ENCODE data around the gene CRADD.
A peak's percentile ranks its signal among the peaks of the same experiment; 100 is the strongest.

The CRADD gene

DNA sequence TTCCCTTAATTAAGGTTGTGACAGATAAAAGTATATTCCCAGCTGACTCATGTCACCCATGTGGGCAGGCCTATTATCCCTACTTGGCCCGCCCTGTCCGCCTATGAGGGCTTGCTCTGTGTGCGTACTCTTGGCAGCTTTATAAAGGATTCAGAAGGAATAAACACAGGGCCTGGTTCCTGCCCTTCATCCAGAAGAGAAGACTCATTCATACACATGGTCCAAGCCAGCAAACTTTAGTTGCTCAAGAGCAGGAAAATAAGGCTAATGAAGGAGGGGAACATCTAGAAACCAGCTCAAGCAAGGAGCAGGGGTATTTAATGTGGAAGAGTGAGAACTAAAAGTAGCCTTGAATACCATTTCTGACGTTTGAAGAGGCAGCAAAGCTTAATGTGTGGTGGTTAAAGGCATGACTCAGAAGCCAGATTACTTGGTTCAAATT lies 141.9 kb downstream of the CRADD start:
- no peak for DNase-seq

DNA sequence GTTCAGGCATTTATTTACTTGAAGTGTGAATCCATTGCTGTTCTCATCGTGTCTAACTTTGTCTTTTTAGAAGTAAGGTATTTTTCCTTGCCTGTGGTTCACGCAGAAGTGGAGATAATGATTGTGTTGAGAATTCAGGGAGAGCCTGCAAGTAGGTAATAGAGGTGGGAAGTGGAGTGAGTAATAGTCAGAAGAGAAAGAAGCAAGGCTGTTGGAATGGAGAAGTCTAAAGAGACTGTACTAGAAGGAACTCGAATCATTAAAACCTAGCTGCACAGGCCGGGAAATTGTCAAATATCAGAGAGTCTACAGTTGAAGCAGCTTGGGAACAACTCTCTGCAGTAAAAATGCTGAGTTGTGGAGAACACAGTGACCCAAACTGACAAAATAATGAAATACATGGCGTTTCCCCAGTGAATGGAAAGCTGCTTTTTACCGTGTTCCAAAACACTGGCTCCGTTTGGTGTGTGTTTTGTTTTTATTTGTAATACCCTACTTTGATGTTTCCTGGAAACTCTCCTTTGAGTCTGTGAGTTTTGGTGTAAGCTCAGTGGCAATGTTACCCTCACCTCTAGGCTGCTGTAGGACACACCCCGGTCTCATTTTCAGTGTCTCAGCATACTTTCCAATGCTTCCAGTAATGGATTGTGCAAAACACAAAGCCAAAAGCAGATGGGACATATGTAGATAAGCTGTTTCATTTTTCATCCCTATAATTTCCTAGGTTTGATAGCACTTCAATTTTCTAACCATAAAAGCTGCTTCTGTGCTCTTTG lies 146.6 kb downstream of the CRADD start:
- no peak for DNase-seq

DNA sequence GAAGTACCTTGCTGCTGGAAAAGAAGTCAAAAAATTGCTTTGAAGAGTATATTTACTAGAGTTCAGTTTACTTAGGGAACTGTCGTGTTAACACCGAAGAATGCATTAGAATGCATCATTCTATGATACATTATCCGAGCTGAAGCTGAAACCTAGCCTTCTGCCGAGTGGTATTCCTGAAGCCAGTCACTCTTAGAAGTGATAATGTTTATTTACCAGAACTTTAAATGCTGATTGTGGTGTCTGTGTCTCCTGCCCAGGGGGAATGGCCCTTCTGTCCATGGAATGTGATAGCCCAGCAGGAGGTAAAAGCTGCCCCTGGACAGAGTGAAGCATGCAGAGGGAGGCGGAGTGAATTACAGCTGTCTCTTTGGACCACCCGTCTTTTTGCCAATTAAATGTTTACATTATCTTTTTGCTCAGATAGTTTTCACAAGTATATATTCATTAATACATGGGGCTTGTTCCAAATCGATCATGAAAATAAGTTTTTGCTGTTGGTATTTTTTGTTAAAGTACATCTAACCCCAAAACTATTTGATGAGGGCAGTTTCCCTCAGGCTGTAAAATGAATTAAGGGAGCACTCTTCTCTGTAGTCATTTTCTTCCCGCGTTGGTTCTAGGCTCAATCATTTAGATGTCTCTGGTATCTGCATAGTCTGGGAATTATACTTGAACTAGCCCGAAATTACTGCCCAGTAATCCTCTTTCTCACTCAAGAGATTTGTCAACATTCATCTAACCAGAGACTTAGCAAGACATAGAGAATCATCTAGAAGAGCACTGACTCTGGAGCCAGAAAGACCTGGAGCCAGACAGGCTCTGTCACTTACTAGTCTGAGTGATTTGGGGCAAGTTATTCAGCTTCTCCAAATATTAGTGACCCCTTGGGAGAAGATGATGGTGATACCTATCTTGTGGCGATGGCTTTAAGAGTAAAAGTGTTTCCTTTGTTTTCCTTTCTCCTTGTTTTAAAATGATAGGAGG lies 147.6 kb downstream of the CRADD start:
- DNase-seq, result no peak

DNA sequence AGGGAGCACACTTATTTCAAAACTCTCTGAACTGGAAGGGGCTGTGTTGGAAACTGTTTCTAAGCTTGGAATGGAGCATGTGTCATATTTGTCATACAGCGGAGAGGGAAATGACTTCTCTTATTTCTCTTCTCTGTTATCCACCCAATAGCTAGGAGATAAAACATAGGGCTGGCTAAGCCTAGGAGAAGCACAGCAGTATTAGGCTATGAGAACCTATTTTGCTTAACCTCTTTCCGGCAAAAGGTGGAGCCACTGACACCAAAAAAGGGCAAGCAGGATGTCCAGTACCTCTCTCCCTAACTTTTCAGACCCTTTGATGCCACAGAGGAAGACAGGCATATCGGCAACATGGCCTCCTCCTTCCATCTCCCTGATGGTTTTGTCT lies 148.3 kb downstream of the CRADD start:
- DNase-seq, result no peak

DNA sequence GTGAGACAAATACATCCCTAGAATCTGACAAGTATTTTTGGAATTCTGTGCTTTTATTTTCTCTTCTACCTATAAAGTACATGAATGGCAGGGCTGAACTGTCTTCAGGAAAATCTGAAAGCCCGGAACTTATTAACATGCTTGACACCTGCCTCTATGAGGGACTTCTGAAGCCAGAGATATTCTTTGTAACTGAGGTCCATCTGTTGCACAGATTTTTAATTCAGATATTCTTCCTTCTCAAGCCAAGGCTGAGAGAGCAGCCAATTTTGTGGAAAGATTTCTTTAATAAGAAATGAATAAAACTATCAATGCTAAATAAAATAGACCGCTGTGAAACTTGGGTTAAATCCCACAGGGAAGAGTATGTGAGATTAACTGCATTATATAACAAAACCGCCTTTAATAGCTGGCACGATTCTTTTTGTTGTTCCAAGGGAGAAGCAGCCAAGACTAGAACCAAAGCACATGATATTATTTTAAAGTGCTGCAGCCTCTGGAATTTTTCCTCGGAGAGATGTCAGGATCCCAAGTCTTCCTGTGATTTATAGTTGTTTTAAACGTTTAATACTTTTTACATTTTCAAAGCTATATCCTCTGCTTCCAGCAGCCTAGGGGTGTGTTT lies 148.9 kb downstream of the CRADD start:
- DNase-seq, result no peak

DNA sequence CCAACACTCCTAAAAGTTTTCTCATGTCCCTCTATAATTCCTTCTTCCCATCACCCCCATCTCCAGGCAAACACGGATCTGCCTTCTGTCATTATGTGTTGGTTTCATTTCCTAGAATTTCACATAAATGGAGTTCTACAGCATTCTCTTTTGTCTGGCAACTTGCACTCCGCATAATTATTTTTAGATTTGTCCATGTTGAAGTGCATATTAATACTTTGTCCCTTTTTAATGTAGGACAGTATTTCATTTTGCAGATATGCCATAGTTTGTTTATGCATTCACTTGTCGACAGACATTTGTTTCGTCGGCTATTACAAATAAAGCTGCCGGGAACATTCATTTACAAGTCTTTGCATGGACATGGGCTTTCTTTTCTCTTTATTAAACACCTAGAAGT lies 150.0 kb downstream of the CRADD start:
- DNase-seq, result no peak

DNA sequence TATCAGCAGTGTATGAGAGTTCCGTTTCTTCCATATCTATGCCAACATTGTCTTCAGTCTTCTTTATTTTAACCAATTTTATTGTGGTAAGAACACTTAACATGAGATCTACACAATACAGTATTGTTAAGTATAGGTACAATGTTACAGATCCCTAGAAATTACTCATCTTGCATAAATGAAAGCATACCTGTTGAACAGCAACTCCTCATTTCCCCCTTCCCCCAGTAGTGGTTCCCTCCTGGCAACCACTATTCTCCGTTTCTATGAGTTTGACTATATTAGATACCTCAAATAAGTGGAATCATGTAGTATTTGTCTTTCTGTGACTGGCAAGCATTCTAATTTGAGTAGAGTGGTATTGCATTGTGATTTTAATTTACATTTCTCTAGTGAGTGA lies 150.5 kb downstream of the CRADD start:
- no peak for DNase-seq

DNA sequence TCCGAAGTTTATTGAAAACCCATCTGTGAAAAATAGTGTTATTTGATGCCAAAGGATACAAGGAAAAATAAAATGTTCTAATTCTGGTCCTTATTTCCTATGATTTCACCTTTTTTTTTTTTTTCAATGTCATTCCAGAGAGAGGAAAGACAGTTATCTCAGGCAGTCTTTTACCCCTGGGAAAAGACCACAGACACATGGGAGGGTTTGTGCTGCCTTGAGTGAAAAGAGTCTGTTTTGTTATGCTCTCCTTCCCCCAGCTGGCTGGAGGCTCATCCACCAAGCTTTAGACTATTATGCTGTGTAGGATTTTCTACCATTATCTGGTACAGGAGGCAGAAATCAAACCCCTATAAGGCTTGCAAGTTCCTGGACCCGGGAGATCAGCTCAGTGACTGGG lies 151.8 kb downstream of the CRADD start:
- DNase-seq, result no peak

DNA sequence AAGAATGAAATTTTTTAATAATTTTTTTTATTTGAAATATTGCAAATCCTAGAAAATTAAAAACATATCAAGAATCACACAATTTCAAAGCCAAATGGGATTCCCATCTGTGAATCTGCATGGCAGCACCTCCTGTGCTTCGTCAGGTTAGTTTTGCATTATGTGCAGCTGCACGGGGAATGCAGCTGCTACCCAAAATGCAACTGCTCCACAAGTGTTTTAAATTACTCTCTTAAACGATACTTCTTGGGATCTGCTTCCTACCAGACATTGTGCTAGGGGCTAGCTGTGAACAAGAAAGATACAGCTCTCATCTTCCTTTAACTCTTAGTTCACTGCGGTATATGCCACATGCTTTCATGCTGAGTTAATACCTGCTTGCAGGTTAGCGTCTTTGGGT lies 154.2 kb downstream of the CRADD start:
- DNase-seq, result no peak

DNA sequence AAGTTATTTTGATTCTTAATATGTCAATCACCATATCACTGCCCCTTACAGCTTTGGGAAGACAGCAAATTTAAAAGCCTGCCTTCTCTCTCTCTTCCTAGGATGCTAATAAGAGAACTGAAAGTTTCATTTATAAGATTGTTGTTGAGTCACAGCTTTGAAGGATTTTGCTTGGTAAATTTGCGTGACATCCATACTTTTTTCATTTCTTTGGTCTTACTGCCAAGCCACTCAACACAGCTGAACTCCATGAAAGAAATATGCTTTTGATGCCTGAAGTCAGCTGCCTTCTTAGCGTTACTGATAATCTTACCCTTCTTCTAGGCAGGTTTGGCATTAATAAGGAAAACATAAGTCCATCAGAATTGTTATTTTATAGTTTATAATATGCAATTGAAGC lies 155.0 kb downstream of the CRADD start:
- DNase-seq, result no peak

DNA sequence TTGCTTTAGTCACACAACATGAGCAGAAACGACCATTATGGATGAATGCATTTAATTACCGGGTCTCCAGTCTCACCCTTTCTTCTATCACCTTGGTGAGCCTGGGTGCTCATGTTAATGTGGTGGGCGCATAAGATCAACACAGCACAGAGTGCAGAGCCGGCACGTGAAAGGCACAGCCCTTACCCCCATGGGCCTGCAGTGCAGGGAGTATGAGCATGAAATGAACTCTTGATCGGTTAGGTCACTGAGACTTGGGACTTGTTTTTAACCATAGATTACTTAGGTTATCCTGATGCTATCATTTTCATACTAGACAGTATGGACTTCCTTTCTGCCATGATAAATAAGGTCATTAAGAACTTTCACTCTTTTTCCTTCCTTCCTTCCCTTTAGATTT lies 156.8 kb downstream of the CRADD start:
- no peak for DNase-seq

DNA sequence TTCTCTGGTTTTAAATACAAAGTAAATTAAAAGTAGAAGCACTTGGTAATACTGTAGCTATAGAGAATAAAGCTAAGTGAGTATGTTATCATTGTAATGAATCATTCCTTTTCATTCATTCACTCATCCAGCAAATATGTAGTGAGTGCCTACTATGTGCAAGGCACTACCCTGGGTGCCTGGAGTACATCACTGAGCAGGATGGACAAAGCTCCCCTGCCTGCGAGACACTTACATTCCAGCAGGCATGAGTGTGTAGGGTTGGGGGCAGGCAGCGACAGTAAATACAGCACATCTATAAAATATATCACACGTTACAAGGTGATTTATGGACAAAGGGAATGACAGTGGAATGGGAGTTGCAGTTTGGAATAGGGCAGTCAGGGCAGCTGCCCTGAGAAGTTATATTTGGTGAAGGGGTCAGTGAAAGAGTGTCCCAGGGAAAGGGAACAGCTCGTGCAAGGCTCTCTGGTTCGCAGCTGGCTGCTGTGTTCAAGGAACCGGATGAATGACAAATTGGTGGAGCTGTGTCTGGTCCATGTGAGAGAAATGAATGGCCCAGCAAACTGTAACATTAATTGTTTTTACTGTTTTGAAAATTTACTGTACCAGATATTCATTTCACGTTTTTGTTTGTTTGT lies 159.6 kb downstream of the CRADD start:
- DNase-seq, result no peak

DNA sequence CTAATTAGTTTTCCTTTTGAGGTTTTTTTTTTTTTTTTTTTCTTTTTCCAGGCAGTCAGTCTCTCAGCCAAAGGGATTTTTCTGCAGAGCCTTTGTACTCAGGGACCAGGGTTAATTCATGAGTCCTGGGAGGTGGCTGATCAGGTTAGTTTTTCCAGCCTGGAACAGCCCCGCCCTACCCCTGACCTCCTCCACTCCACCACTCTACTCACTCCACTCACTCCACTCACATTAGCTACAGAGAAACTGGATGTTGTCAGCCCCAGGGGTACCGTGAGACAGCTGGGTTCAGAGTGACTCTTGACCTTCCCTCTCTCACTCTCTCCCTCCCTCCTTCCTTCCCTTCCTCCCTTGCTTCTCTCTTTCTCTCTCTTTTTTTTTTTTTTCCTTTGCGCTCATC lies 161.0 kb downstream of the CRADD start:
- no peak for DNase-seq

DNA sequence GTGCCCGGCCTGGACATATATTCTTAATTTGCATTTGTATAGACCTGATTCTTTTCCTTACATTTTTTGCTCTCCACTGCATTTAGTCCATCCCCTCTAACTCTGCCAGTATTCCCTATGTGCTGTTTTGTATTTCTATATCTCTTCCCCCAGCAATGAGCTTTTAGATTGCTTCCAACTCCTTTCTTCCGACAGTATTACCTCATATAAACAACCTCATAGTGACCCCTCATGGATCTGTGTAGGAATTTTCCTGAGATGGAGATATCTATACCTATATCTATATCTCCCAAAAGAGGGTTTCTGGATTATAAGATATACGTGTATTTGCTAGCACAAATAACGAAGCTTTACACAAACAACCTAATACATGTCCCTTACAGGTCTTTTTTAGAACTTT lies 161.9 kb downstream of the CRADD start:
- DNase-seq, result no peak

DNA sequence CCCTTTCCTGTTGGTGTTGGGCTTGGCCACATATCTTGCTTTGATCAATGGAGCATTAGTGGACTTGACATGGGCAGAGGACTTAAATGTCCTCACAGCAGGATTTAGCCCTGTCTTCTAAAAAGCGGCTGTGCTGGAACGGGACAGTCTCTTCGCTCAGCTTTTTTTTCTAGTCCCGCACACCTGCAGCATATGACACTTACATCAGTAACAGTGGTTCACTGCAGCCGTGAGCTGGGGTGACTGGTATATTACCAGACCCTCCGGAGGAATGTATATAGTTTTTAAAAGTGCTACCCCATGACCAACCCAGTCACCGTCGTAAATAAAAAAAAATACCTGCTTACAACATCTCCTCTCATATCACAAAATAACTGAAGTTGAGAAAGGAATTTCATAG lies 164.5 kb downstream of the CRADD start:
- no peak for DNase-seq

DNA sequence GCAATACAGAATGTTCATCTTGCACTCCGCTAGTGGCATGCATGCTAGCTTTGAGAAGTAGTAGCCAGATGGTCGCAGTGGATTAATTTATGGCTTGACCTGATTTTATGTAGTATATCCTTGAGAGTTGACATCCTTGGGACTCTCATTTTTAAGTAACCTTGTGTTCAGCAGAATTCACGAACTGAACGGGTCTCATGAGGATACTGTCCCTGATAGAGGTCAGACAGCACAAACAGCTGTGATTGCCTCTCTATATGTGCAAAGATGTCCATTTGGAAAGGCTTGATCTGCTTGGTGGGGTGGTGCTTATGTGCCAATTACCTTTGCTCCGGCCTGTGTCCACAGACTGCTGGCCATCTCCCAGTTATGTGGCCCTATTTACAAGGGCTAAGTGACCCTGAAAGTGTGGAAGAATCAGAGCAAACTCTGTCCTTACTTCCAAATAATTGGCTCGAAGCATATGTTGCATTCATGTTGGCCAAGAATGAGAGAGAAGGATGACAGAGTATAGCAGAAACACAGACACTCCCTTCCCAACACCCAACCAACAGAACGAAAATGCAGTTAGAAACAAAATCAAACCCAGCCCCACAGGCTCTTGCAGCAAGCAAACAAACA lies 167.1 kb downstream of the CRADD start:
- DNase-seq, result no peak

DNA sequence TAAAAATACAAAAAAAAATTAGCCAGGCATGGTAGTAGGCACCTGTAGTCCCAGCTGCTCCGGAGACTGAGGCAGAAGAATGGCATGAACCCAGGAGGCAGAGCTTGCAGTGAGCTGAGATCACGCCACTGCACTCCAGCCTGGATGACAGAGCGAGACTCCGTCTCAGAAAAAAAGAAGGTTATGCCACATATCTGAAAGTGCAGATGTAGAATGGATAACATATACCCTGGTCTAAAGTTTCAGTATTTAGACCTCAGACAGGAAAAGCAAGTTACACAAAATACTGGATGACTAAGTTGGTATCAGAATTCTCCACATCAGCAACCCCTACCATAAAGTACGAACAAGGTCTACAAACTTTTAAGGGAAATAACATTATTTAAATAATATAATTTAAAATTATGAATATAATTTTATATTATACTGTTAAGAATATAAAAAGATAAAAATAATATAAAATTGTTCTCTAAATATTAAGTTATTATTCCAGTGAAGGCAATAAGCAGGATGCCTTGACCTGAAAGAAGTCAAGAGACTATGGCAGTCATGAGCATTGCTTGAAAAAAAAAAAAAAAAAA lies 169.9 kb downstream of the CRADD start:
- DNase-seq, result peak; percentile 58

DNA sequence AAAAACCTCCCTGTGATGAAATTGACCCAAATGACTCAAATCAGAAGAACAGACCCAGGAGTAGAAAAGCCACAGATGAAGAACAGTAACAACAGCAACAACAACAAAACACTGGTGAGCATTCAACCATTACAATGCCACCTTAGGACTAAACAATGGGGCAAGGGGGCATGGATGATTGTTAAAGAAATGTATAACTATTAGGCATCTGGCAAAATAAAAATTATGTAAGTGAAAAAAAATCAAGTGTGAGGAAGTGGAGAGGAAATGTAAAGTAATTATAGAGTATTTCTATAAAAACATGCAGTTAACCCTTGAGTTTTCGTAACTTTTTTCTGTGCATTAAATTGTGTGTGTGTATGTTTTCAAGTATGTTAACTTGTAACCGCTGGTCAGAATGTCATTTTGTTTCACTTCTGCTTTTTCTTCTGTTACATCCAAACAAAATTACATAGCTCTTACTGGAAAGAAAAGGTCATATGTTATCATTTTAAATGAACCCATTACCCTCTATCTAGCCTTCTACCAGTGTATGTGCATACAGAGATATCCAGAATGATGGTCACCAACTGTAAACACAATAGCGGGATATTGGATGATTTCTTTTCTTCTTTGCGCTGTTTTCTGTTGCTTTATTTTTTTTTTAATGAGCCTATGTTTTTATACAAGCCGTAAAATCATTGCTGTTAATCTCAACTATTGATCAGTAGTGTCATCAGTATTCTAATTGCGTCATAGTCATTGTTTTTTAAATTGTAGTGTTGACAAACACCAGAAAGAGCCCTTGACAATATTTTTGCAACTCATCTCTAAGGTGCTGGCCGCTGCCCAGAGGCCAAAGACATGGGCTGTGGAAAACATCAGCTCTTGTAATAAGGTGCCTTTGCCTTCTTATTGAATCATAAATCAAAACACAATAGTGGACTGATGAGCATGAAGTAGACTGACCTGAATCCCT lies 170.6 kb downstream of the CRADD start:
- peak; percentile 78 for DNase-seq

DNA sequence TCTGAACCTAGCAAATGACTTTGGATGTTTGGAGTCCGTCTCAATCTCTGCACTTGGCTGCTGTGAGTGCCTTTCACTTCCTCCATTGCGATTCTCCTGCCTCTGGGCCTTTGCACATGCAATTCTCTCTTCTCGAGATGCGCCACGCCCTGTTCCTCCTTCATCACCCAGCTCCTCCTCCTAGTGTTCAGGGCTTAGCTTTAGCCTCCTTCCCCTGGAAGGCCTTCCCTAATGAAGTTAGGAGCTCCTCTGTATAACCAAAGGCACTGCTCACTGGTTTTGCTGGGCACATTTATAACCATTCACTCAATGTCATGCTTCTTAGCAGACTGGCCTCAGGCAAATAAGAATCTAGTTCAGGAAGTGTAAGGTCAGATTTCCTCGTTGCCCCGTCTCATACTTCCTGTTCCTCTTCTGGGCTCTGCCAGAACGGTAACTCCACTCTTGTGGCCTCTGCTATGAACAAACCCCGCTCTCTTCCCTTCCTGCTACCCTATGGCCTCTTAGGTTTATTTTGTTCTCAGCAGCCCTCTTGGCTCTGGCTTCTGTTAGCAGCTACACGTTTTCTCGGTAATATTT lies 171.4 kb downstream of the CRADD start:
- peak; percentile 17 for DNase-seq

DNA sequence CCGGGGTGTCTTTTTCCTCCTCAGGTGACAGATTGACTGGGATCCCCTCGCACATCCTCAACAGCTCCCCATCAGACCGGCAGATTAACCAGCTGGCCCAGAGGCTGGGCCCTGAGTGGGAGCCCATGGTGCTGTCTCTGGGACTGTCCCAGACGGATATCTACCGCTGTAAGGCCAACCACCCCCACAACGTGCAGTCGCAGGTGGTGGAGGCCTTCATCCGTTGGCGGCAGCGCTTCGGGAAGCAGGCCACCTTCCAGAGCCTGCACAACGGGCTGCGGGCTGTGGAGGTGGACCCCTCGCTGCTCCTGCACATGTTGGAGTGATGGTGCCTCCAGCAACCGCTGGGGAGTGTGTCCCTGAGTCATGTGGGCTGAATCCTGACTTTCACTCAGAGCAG lies 172.8 kb downstream of the CRADD start:
- DNase-seq, result no peak

All from activated CD4-positive, alpha-beta T cell treated with anti-CD3 and anti-CD28 coated beads, Interleukin-2, amount 50 U/mL, for 16 hours (primary cell).